Activated CD8-positive, alpha-beta memory T cell treated with anti-CD3 and anti-CD28 coated beads, Interleukin-2, amount 50 U/mL, for 24 hours (primary cell): ENCODE data around the gene STK33.
"Not testable (repeated sequence)": the region's sequence is repeated elsewhere in the genome, so short reads cannot be mapped to it uniquely, and the experiment has no call there.

ENCODE experiments used
- DNase-seq: peaks from one replicate; pipeline ENCODE4 v3.0.0-alpha.2; 2020; ENCODE audit errors: extremely low read depth

The STK33 gene

DNA sequence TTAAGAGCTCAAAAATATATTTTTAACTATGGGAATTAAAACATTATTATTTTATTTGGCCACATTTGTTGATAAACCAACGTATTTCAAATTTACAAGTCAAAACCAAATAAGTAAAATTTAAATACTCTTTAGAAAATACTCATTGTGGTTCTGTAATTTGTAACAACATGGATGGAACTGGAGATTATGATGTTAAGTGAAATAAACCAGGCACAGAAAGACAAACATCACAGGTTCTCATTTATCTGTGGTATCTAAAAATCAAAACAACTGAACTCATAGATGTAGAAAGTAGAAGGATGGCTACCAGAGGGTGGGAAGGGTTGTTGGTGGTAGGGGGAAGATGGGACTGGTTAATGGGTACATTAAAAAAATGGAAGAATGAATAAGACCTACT is 50.8 kb downstream of the STK33 start:
- no peak for DNase-seq

DNA sequence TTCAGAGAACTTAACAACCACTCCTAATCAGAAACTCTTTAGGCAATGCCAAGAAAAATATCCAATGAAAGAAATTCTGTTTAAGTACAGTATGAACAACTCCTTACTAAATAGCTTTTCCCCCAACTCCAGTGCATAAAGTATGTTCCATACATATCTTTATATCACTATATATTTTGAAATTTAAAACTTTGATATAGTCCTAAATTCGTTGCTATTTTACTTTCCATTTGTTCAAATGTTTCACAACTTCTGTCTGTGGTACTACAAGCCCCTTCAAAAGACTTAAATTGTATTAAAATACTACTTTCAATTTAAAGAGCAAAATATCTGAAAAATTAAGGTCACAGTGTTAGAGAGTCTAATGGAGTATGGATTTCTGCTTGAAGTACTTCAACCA is 52.6 kb downstream of the STK33 start:
- DNase-seq = no peak

DNA sequence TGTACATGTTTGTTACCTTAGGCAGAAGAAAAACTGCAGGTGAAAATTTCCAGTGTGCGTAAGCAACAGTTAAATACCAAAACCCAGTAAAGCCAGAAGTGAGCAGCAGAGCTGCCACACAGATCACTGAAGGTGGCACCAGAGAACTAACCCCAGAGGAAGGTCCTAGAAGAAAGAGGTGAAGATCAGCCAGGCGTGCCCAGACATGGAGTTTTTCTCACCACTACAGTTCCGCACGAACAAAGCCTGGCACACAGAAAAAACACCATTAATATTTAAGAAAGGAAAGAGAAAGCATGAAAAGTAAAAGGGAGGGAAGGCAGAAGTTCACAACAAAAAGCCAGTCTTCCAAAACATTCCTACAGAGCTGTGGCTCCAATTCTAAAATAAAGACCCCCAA is 60.7 kb downstream of the STK33 start:
- no peak for DNase-seq

DNA sequence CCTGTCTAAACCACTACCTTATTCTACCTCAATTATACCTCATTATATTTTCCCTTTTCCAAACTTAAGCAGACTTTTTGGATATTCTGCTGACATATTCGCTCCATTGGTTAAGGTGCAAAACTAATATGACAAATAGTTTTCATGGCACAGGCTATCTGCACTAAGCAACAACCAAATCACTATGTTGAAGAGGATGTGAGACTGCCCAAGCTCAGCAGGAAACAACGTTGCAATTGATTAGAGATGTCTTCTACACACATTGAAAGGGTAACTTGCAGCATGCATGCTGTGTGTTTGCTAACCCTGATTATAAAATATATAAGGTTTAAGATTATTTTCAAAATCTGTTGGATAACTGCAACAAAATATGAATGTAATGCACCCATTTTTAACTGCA is 61.6 kb downstream of the STK33 start:
- DNase-seq = no peak

DNA sequence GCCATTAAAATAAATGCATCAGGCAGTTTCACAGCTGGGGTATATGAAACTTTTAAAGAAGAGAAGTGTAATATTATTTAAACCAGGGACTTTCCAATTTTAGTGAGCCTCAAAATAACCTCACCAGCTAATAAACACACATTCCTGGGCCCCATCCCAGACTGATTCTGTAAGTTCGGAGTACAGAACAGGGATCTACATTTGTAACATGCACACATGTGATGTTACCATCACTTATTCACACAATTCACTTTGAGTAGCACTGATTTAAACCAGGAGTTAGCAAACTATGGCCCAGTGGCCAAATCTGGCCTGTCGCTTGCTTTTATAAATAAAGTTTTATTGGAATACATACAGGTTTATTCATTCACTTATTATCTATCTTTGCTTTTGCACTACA is 62.0 kb downstream of the STK33 start:
- DNase-seq = no peak

DNA sequence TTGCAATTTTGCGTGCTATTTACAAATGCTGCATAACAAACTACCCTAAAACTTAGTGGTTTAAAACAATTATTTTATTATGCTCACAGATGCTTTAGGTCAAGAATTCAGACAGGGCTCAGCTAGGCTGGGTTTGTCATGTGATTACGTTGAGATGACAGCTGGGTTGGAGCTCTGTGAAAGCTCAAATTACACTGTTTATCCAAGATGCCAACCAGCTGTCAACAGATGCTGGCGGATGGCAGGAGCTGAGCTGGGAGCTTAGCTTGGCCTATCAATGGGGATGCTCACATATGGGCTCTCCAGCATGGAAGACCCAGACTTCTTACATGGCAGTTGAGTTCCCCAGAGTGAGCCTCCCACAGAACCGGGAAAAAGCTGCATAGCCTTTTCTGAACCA is 62.7 kb downstream of the STK33 start:
- no peak for DNase-seq

DNA sequence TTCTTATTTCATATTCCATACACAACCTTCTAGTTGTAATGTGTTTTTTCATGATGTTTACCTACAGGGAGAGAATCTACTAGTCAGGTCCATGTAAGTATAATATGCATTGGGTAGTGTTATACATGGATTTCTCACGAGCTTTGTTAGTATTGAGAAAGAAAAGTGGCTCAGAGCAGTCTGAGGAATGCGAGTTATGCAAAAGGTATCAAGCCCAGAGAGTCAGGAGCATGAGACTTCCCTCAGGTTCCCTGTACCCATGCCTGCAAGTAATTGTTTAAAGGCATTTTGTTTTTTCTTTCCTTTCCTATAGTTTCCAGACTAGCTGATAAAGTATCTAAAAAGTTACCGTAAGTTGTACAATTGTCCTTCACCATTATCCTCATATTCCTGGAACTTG is 66.1 kb downstream of the STK33 start:
- DNase-seq = no peak

DNA sequence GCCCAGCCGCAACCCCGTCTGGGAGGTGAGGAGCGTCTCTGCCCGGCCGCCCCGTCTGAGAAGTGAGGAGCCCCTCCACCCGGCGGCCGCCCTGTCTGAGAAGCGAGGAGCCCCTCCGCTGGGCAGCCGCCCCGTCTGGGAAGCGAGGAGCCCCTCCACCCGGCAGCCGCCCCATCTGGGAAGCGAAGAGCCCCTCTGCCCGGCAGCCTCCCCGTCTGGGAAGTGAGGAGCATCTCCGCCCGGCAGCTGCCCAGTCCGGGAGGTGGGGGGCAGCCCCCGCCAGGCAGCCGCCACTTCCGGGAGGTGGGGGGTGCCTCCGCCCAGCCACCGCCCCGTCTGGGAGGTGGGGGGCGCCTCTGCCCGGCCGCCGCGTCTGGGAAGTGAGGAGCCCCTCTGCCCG is 70.6 kb downstream of the STK33 start:
- no peak for DNase-seq

DNA sequence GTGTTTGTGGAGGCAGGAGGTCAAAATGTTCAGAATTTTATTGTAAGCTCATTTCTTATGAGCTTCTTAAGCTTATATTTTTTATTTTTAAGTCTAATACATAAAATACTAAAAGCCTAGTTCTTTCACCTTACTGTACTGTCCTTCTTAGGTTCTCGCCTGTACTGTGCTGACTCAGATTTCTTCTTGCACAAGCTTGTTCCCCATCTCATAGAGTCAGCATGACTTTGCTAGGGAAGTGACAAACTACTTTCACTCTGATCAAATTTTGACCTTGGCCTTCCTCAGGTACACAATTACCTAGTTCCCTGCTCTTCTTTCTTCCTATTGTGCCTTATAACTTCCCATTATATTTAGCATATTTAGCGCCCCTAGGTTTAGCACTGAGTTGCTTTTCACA is 81.5 kb downstream of the STK33 start:
- no peak for DNase-seq

DNA sequence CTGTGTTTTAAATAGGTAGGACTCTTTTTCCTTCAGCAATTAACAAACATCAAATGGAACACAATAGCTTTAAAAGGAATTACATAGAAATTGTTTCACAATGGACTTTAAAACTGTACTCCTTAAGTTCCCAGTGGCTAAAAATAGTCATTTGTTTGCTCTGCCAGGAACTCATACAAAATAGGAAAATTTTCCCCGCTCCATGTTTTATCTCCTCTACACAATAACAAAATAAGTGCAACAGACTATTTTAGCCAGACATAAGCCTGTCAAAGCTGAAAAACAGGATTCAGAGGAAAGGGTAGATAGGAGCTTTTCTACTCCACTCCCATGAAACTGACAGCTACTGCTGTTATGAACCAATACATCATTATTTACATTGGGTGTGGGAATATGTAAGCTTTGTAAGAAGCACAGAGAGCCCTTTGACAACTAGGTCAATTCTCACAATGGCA is 90.1 kb downstream of the STK33 start:
- DNase-seq = no peak

DNA sequence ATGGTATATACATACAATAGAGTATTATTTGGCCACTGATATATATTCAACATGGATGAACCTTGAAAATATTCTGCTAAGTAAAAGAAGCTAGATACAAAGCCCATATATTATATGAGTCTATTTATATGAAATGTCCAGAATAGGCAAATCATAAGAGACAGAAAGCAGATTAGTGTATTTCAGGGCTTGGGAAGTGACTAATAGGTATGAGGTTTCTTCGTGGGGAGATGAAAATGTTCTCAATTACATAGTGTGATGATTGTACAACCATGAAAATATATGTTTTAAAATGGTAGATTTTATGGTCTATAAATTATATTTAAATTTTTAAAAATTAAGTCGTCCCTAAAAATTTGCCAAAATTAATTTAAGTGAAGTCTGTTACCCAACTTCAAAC is 92.2 kb downstream of the STK33 start:
- DNase-seq = no peak

DNA sequence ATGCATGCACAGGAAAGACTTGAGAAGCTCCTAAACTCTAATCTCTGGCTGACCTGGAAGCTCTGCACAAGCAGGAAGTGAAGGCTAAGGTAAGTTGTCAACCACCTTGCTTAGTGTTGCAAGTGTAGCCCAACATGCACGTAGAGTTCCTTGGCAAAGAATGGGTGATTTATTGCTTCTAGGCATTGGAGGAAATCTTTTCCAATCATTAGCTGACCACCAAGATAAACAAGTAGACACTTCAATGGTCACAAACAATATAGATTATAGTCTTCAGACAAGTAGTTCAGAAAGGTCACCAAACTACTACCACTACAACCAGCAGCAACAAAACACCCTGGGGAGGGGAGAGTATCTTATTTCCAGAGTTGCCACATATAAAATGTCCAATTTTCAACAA is 105.6 kb downstream of the STK33 start:
- DNase-seq = no peak

DNA sequence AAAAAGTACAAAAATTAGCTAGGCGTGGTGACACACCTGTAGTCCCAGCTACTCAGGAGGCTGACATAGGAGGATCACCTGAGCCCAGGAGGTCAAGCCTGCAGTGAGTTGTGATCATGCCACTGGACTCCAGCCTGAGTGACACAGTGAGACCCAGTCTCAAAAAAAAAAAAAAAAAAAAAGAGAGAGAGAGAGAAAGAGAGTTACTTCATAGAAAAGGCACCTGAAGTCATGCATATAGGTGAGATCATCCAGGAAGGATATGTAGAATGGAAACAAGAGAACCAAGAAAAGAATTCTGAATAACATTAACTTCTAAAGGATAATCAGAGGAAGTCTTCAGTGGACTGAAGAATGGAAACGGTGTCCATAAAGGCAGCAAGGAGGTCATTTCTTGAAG is 106.8 kb downstream of the STK33 start:
- no peak for DNase-seq

DNA sequence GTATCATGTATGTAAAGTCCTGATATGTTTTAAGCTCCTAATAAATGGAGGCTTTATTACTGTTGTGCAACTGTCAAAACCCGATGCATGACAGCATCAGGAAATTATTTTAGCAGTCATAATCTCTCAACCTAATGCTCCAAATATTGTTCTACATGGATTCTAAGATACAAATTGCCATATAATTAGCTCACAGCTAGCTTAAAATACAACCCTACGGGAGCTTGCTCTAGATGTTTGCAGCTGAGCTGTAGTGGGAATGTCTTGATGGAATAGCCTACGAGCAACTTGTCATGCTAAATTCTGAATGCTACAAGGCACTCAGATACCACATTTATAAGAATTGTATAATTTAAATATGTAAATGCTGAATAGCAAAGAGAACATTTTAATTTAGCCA is 109.8 kb downstream of the STK33 start:
- DNase-seq = no peak

DNA sequence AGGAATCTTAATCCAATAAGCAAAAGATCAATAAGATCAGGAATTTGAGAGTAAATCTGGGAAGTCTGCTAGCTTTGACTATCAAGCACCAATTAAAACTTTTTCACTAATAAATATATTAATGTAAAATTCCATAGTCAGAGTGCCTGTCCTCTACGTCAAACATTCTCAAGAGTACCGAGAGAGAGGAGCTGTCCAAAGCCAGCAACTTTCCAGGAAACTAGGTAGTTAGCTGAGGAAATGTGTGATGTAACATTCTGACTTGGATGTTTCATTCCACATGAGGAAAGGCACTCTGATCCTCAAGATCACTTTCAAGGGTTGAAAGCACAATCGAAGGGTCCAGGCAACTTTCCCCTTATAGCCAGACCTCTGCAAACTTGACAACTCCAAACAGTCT is 113.2 kb downstream of the STK33 start:
- DNase-seq = no peak

DNA sequence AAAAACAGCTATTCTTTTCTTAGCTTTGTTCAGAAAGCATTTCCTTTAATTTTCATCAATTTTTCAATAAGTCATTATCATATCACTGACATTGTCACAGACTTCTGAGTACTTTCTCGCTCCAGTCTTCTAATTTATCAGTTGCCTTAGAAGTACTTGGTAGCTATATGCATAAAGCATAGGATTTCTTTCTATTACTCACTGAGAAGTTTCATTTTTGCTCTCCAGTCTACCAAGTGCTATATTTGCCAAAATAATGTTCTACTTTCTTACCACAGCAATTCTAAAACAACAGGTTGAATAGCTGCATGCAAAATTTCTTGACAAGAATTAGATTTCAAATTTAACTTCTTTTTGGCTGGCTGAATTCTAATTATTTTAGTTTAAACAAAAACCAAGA is 116.3 kb downstream of the STK33 start:
- DNase-seq = no peak

DNA sequence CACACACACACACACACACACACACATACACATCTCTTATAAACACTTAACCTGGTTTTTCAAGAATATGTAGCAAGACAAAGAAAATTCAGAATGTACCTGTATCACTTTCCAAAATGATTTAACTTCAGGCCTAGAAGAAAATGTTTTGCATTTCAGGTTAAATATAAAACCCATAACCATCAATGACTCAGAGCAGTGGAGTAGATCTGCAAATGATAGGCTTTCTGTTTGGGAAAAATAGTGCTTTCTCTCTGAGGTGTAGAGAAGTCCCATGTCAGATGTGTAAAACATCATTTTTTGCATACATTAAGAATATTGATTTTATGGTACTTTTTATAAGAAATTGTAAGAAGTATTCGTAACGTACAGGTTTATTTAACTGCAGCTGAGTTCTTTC is 116.9 kb downstream of the STK33 start:
- no peak for DNase-seq

DNA sequence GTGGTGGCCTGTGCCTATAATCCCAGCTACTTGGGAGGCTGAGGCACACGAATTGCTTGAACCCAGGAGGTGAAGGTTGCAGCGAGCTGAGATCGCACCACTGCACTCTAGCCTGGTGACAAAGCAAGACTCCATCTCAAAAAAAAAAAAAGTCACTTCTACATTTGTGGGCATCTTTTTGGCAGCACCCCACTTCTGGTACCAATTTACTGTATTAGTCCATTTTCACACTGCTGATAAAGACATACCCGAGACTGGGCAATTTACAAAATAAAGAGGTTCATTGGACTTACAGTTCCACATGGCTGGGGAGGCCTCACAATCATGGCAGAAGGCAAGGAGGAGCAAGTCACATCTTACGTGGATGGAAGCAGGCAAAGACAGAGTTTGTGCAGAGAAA is 126.2 kb downstream of the STK33 start:
- DNase-seq = not testable (repeated sequence)

DNA sequence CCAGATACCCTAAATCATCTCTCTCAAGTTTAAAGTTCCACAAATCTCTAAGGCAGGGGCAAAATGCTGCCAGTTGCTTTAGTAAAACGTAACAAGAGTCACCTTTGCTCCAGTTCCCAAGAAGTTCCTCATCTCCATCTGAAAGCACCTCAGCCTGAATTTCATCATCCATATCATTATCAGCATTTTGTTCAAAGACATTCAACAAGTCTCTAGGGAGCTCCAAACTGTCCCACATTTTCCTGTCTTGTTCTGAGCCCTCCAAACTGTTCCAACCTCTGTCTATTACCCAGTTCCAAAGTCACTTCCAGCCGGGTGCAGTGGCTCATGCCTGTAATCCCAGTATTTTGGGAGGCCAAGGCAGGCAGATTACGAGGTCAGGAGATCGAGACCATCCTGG is 126.7 kb downstream of the STK33 start:
- DNase-seq = not testable (repeated sequence)

DNA sequence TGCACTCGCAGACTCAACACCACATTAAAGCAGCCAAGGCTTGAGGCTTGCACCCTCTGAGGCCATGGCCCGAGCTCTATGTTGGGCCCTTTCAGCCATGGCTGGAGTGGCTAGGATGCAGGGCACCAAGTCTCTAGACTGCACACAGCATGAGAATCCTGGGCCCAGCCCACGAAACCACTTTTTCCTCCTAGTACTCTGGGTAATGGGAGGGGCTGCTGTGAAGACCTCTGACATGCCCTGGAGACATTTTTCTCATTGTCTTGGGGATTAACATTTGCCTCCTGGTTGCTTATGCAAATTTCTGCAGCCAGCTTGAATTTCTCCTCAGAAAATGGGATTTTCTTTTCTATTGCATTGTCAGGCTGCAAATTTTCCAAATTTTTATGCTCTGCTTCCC is 127.1 kb downstream of the STK33 start:
- not testable (repeated sequence) for DNase-seq

DNA sequence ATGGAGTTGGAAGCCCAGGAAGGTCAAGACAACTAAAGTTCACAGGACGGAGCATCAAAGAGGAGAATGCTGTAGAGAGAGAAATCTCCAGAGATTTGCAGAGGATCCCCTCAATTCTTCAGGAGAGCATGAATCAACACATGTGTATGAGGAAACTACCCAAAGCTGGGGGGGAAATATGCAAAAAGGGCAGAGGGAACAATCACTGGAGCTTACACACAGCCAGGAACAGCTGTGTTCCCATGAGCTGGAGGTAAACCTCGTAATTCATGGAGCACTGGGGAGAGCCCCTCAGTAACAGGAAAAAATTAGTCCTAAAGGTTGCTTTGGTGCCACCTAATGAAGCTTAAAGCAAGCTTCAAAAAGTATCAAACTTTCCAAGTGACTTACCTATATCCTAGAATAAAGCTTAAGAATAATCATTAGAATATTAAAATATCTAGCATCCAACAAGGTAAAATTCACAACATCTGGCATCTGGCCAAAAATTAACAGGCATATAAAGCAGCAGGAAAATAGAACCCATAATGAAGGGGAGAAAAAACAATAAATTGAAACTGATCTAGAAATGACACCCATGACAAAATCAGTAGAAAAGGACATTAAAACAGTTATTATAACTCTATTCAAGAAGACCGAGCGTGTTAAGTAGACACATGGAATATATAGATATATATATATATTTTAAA is 134.2 kb downstream of the STK33 start:
- no peak for DNase-seq

DNA sequence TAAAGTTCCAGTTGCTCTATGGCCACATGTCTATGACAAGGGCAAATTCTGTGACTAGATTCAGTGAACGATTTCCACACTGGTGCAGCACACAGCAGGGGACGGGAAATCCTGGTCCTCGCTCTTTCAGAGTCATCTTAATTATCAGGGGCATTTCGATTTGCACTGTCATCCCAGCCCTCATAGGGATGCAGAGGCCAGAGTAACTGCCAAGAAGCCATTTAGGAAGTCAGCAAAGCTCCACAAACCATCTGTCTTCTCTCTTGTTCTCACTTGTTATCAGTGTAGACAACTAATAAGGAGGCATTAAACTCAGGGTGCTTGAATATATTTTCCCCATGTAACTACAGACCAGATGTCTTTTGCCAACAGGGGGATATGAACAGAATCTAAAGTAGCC is 151.7 kb downstream of the STK33 start:
- DNase-seq = no peak

DNA sequence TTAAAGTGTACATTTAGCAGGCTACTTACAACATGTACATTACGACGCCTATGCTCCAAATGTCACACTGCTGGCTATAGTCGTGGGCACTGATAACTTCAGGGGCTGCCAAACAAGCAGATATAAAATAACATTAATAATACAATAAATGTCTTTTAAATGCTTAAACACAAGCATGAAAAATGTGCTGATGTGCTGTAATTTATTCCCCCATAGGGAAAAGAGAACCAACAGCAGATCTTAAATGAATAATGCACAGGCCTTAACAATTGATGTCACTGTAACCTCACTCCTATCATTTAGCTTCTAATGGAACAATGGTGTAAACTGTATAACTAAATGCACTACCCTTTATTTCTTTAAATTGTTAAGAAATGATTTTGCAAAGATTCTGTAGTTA is 153.4 kb downstream of the STK33 start:
- no peak for DNase-seq

DNA sequence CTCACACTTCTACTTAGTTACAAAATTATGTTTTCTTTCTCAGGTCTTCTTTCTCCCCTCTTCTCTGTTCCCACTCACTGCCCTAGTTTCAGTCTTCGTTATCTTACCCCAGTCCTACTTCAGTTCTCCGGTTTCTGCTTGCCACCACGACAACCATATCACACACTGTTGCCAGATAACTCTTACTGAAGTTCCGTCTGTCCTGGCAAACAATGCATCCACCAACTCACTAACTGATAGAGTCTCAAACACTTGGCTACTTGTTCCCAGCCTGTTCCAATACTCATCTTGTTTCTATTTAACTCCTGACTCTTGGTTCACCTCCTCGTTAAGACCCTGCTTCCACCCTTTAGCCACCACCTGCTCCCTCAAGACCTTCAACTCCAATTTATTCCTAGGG is 164.5 kb downstream of the STK33 start:
- no peak for DNase-seq
